ENCODE results near the gene GLB1L3. TPM values are rescaled to one million over a fixed set of nuclear protein-coding genes. Genes with fewer than 3 reads are reported as not detected.

Gene GLB1L3
- total and polyA plus RNA-seq, 2 donors (not counting 3 experiments of a cell fraction or from before 2014, with no cell fraction given), result not detected

- H3K9me1 ChIP-seq (replicated peaks; ENCODE audit: control insufficient read depth, extremely low read depth, insufficient read depth, low read length), result no peaks in the 10 kb centered on the region
- H3K27ac ChIP-seq (ENCODE audit: insufficient read depth, low read depth, low read length), result no peak overlapping the region
- peak overlapping the region; percentile 61 to 88 (median 72) for H3K4me3 ChIP-seq (replicated peaks in 1 of 3; ENCODE audit: insufficient read depth in 1 of 3, low read depth in 1 of 3, low read length in 3 of 3)
- DNase-seq (ENCODE audit: low read depth, low spot score) (no peak), FAIRE-seq (no peak)
- H3K36me3 ChIP-seq (ENCODE audit: control insufficient read depth in 2 of 2, extremely low read depth in 1 of 2, insufficient read depth in 2 of 2, low read length in 2 of 2), result peaks cover 2 to 20% of the 10 kb centered on the region in 2 experiments
- peak overlapping the region; percentile 64 for H3K4me2 ChIP-seq (ENCODE audit: insufficient read depth, low read length)
- H4K20me1 ChIP-seq (replicated peaks; ENCODE audit: control insufficient read depth, extremely low read depth, insufficient read depth, low read length), result no peaks in the 10 kb centered on the region
- CTCF ChIA-PET, result interaction anchor here (1.1 to 2.7 kb wide), 3 partner anchors 10 to 45 kb away, joined by 6 to 11 read pairs (median 11); partner anchors contain the start of gene NCAPD3
- POLR2A ChIA-PET, result no interaction called here
- no peak for TF ChIP-seq POLR2A (IDR thresholded peaks at IDR 0.05; ENCODE audit: low read depth, low read length)
- H3K79me2 ChIP-seq (ENCODE audit: control insufficient read depth, insufficient read depth, low read length), result peaks cover 6% of the 10 kb centered on the region
- dilution Hi-C loops (cut with MboI; ENCODE audit: extremely low pct_ligation_motif_present, low sequenced_read_pairs), result no loop called here
- H3K4me1 ChIP-seq (ENCODE audit: control insufficient read depth, extremely low read depth, insufficient read depth, low read length), result peaks cover 11% of the 10 kb centered on the region
- TSS peak; percentile 28 for BruUV-seq (replicated peaks)
- peak overlapping the region; percentile 36 for H3K9ac ChIP-seq (replicated peaks; ENCODE audit: extremely low read depth, insufficient read depth, low read length)
- intact Hi-C loops (cut with micrococcal nuclease), result loop anchor here (1.0 to 5.0 kb wide), 4 partner anchors 28 to 215 kb away; partner anchors contain the start of genes GLB1L2 and VPS26B
- no peaks in the 10 kb centered on the region for H3K9me3 ChIP-seq (replicated peaks; ENCODE audit: control insufficient read depth, insufficient read depth, low read length)
- H3K27me3 ChIP-seq (ENCODE audit: control insufficient read depth in 2 of 2, insufficient read depth in 2 of 2, low read length in 2 of 2), result no peaks in the 10 kb centered on the region
- H2AFZ ChIP-seq (ENCODE audit: low read depth, low read length), result peak overlapping the region; percentile 72
Measured at GRCh38 chr11:134252346-134253187, 23.6 kb upstream of the GLB1L3 start.

- no TSS peak for BruUV-seq (replicated peaks)
- ChIA-PET POLR2A (no interaction called here), CTCF (interaction anchor here (0.6 to 2.7 kb wide), 8 partner anchors 9 to 203 kb away, joined by 3 to 11 read pairs (median 6); partner anchors contain the start of genes NCAPD3 and VPS26B)
- TF ChIP-seq JUN (IDR thresholded peaks at IDR 0.05; ENCODE audit: borderline replicate concordance, insufficient read depth, insufficient read length, low read depth), result no peak
- peak in 1 of 2 donors; percentile 24 for TF ChIP-seq CTCF (IDR thresholded peaks at IDR 0.05; ENCODE audit: extremely low read depth in 1 of 2, insufficient read depth in 1 of 2, low read depth in 1 of 2, low read length in 2 of 2)
- peak; percentile 87 for TF ChIP-seq POLR2A (IDR thresholded peaks at IDR 0.05; ENCODE audit: low read depth, low read length)
- TF ChIP-seq MYC (IDR thresholded peaks at IDR 0.05; ENCODE audit: low read depth, low read length), result no peak
- TF ChIP-seq MAX (IDR thresholded peaks at IDR 0.05; ENCODE audit: insufficient read depth, insufficient read length), result peak; percentile 7
- TF ChIP-seq POLR2AphosphoS5 (IDR thresholded peaks at IDR 0.05; ENCODE audit: insufficient read depth, low read depth, low read length), result peak; percentile 73
- no peak for TF ChIP-seq FOS (IDR thresholded peaks at IDR 0.05; ENCODE audit: borderline replicate concordance, insufficient read depth, low read length)
- no peak for TF ChIP-seq GATA2 (IDR thresholded peaks at IDR 0.05; ENCODE audit: insufficient read depth, insufficient read length, low read depth, low read length)
- TF ChIP-seq EZH2 (IDR thresholded peaks at IDR 0.05; ENCODE audit: borderline replicate concordance, low read depth, low read length, severe bottlenecking), result no peak
- no peaks in the 10 kb centered on the region for H3K9me1 ChIP-seq (replicated peaks; ENCODE audit: control insufficient read depth, extremely low read depth, insufficient read depth, low read length)
- H3K27me3 ChIP-seq (ENCODE audit: control insufficient read depth in 2 of 2, insufficient read depth in 2 of 2, low read length in 2 of 2), result no peaks in the 10 kb centered on the region
- intact Hi-C loops (cut with micrococcal nuclease) (loop anchor here (1.0 to 5.0 kb wide), 4 partner anchors 29 to 216 kb away; partner anchors contain the start of genes GLB1L2 and VPS26B), dilution Hi-C loops (cut with MboI; ENCODE audit: extremely low pct_ligation_motif_present, low sequenced_read_pairs) (no loop called here)
- peak within 1 kb of the TSS; percentile 73 for H2AFZ ChIP-seq (ENCODE audit: low read depth, low read length)
- peaks cover 2 to 16% of the 10 kb centered on the region in 2 experiments for H3K36me3 ChIP-seq (ENCODE audit: control insufficient read depth in 2 of 2, extremely low read depth in 1 of 2, insufficient read depth in 2 of 2, low read length in 2 of 2)
- peak within 1 kb of the TSS; percentile 94 for H3K4me2 ChIP-seq (ENCODE audit: insufficient read depth, low read length)
- FAIRE-seq (peak; percentile 95), DNase-seq (ENCODE audit: low read depth, low spot score) (peak; percentile 98)
- no peaks in the 10 kb centered on the region for H3K9me3 ChIP-seq (replicated peaks; ENCODE audit: control insufficient read depth, insufficient read depth, low read length)
- H3K4me1 ChIP-seq (ENCODE audit: control insufficient read depth, extremely low read depth, insufficient read depth, low read length), result peaks cover 11% of the 10 kb centered on the region
- no peak within 1 kb of the TSS for H3K27ac ChIP-seq (ENCODE audit: insufficient read depth, low read depth, low read length)
- H3K4me3 ChIP-seq (replicated peaks in 1 of 3; ENCODE audit: insufficient read depth in 1 of 3, low read depth in 1 of 3, low read length in 3 of 3), result peak within 1 kb of the TSS; percentile 61 to 88 (median 72)
- H3K9ac ChIP-seq (replicated peaks; ENCODE audit: extremely low read depth, insufficient read depth, low read length), result peak within 1 kb of the TSS; percentile 51
- peaks cover 6% of the 10 kb centered on the region for H3K79me2 ChIP-seq (ENCODE audit: control insufficient read depth, insufficient read depth, low read length)
- H4K20me1 ChIP-seq (replicated peaks; ENCODE audit: control insufficient read depth, extremely low read depth, insufficient read depth, low read length), result no peaks in the 10 kb centered on the region
Measured at GRCh38 chr11:134253188-134253993, 22.8 kb upstream of the GLB1L3 start, which contains the start of the genes ACAD8 and THYN1. ACAD8 (plus strand) TSS chr11:134253568; CDS start chr11:134253601, 33 bp downstream. THYN1 (minus strand) TSS chr11:134253352; CDS start chr11:134252882, 470 bp downstream.
